Liver (tissue), 9 donors: Measurements from ENCODE around the gene OGFOD3. TPM values are rescaled to one million over a fixed set of nuclear protein-coding genes. Genes with fewer than 3 reads are reported as not detected.
"Not testable (repeated sequence)": the region's sequence is repeated elsewhere in the genome, so short reads cannot be mapped to it uniquely, and the experiment has no call there.

Source experiments
- DNase-seq: peaks from one replicate; pipeline ENCODE4 v3.0.0-alpha.2; 2017; ENCODE audit warnings: low spot score
- H3K27ac ChIP-seq, 2 donors: one replicate each; pipeline ENCODE4 v1.7.0; 2013; ENCODE audit warnings: inconsistent platforms in 2 of 2, low read length in 2 of 2, control low read depth in 1 of 2, low read depth in 1 of 2, mild to moderate bottlenecking in 1 of 2
- H3K27me3 ChIP-seq, 4 donors: one replicate each; pipeline versions ENCODE4 v1.6.1 to v1.7.0; 2013; ENCODE audit warnings: low read length in 3 of 4, inconsistent platforms in 1 of 4, mild to moderate bottlenecking in 1 of 4, moderate library complexity in 1 of 4; ENCODE audit not compliant: control insufficient read depth in 4 of 4, insufficient read depth in 4 of 4
- H3K36me3 ChIP-seq, 4 donors: one replicate each; pipeline versions ENCODE4 v1.6.1 to v1.7.0; 2013; ENCODE audit warnings: low read length in 3 of 4, mild to moderate bottlenecking in 3 of 4, low read depth in 1 of 4, moderate library complexity in 1 of 4; ENCODE audit not compliant: control insufficient read depth in 4 of 4, insufficient read depth in 3 of 4
- H3K4me1 ChIP-seq, 4 donors: one replicate each; pipeline versions ENCODE4 v1.6.1 to v1.7.0; 2013; ENCODE audit warnings: low read length in 3 of 4, mild to moderate bottlenecking in 3 of 4, moderate library complexity in 1 of 4; ENCODE audit not compliant: control insufficient read depth in 4 of 4, insufficient read depth in 4 of 4
- H3K4me3 ChIP-seq, 3 donors: one replicate each; pipeline versions ENCODE4 v1.6.1 to v1.7.0; 2013; ENCODE audit warnings: low read length in 3 of 3, control low read depth in 1 of 3, low read depth in 1 of 3, mild to moderate bottlenecking in 1 of 3
- H3K9ac ChIP-seq, 2 donors: one replicate each; pipeline ENCODE4 v1.7.0; 2013; ENCODE audit warnings: low read length in 2 of 2, mild to moderate bottlenecking in 2 of 2, moderate library complexity in 2 of 2, control low read depth in 1 of 2, low read depth in 1 of 2
- H3K9me3 ChIP-seq, 4 donors: one replicate each; pipeline versions ENCODE4 v1.6.1 to v1.7.0; 2013; ENCODE audit warnings: low read length in 3 of 4; ENCODE audit not compliant: control insufficient read depth in 4 of 4
- ATF3 ChIP-seq: IDR thresholded peaks from 2 replicates; pipeline ENCODE4 v1.6.1; 2016; ENCODE audit warnings: antibody characterized with exemption
- CTCF ChIP-seq: fragments of 150-350 bp; IDR thresholded peaks from 2 replicates; pipeline ENCODE4 v1.5.1; 2017; ENCODE audit warnings: improper control_type of control experiment, low read depth, low read length; ENCODE audit not compliant: missing input control
- EGR1 ChIP-seq, 2 donors: IDR thresholded peaks; 2 replicates each; pipeline ENCODE4 v1.6.1; 2016 to 2018; ENCODE audit warnings: antibody characterized with exemption in 2 of 2, low read depth in 2 of 2
- FOXA1 ChIP-seq: IDR thresholded peaks from 2 replicates; pipeline ENCODE4 v1.6.1; 2016; ENCODE audit warnings: antibody characterized with exemption
- FOXA2 ChIP-seq: IDR thresholded peaks from 2 replicates; pipeline ENCODE4 v1.6.1; 2016; ENCODE audit warnings: antibody characterized with exemption
- GABPA ChIP-seq, 2 donors: IDR thresholded peaks in 1 of 2; conservative IDR thresholded peaks in 1 of 2; 2 replicates each; pipeline ENCODE4 v1.6.1; 2016; ENCODE audit warnings: antibody characterized with exemption in 2 of 2, mild to moderate bottlenecking in 1 of 2, moderate library complexity in 1 of 2
- HNF4A ChIP-seq, 2 donors: conservative IDR thresholded peaks; 2 replicates each; pipeline ENCODE4 v1.6.1; 2016; ENCODE audit warnings: antibody characterized with exemption in 2 of 2, mild to moderate bottlenecking in 2 of 2
- HNF4G ChIP-seq: IDR thresholded peaks from 2 replicates; pipeline ENCODE4 v1.6.1; 2016; ENCODE audit warnings: antibody characterized with exemption
- JUND ChIP-seq, 2 donors: IDR thresholded peaks; 2 replicates each; pipeline ENCODE4 v1.6.1; 2016; ENCODE audit warnings: antibody characterized with exemption in 2 of 2
- MAX ChIP-seq: IDR thresholded peaks from 2 replicates; pipeline ENCODE4 v1.6.1; 2016; ENCODE audit warnings: antibody characterized with exemption
- NR2F2 ChIP-seq: IDR thresholded peaks from 2 replicates; pipeline ENCODE4 v1.6.1; 2016; ENCODE audit warnings: antibody characterized with exemption
- RAD21 ChIP-seq, 2 donors: IDR thresholded peaks; 2 replicates each; pipeline ENCODE4 v1.6.1; 2016; ENCODE audit warnings: antibody characterized with exemption in 2 of 2, mild to moderate bottlenecking in 2 of 2
- REST ChIP-seq: IDR thresholded peaks from 2 replicates; pipeline ENCODE4 v1.6.1; 2016; ENCODE audit warnings: antibody characterized with exemption, mild to moderate bottlenecking
- RXRA ChIP-seq, 2 donors: IDR thresholded peaks; 2 replicates each; pipeline ENCODE4 v1.6.1; 2017 to 2018; ENCODE audit warnings: antibody characterized with exemption in 2 of 2, mild to moderate bottlenecking in 1 of 2
- SP1 ChIP-seq: IDR thresholded peaks from 2 replicates; pipeline ENCODE4 v1.6.1; 2018; ENCODE audit warnings: antibody characterized with exemption, mild to moderate bottlenecking
- TAF1 ChIP-seq: conservative IDR thresholded peaks from 2 replicates; pipeline ENCODE4 v1.6.1; 2016; ENCODE audit warnings: antibody characterized with exemption, mild to moderate bottlenecking
- YY1 ChIP-seq: IDR thresholded peaks from 2 replicates; pipeline ENCODE4 v1.6.1; 2016; ENCODE audit warnings: antibody characterized with exemption, mild to moderate bottlenecking
- ZBTB33 ChIP-seq: IDR thresholded peaks from 2 replicates; pipeline ENCODE4 v1.6.1; 2016; ENCODE audit warnings: antibody characterized with exemption
- WGBS: extraction: QIAGEN DNeasy Blood & Tissue Kit; methylation state at CpG from one replicate; pipeline ENCODE4 v1.1.7; 2013; 5-methylcytosine and 5-hydroxymethylcytosine counted together
- polyA plus RNA-seq, 2 donors: library from polyadenylated mRNA; stranded (reverse) in 1 of 2; unstranded in 1 of 2; fragments of 200-250 nt in 1 of 2; fragments of >200 nt in 1 of 2; fragmentation: Nextera tagmentation in 1 of 2; extraction: Ambion mirVana in 1 of 2; gene quantifications; one replicate each; pipeline versions ENCODE4 v1.2.1 to v1.2.3, GENCODE V29; 2013 to 2015
- total RNA-seq, 2 donors: library from RNA; depleted of rRNA; stranded (reverse); fragments of >200 nt; gene quantifications; one replicate each; pipeline ENCODE4 v1.2.3, GENCODE V29; 2014
- donor health status: healthy.
- donor health status: healthy.
- donor health status: healthy.
- donor health status: healthy.
- donor health status: healthy.

OGFOD3 gene
- total and polyA plus RNA-seq, 4 donors, result 15.0 to 23.2 (median 18.5) TPM

- H3K9me3 ChIP-seq, result no peaks in the 10 kb centered on the region
- no peak overlapping the region for H3K9ac ChIP-seq
- no peak overlapping the region for H3K27ac ChIP-seq
- WGBS, result 63% methylated on average over 29 of the region's 29 CpGs
- H3K4me1 ChIP-seq, result peaks cover 2 to 21% (median 16%) of the 10 kb centered on the region in 4 donors
- H3K27me3 ChIP-seq, result no peaks in the 10 kb centered on the region
- TF ChIP-seq NR2F2 (no peak), SP1 (no peak), REST (peak; percentile 56), GABPA (IDR thresholded peaks at IDR 0.05 in 1 of 2, conservative IDR thresholded peaks at IDR 0.05 in 1 of 2) (no peak), RXRA (IDR thresholded peaks at IDR 0.05) (peak; percentile 31 to 43), YY1 (no peak), EGR1 (IDR thresholded peaks at IDR 0.05; ENCODE audit: low read depth in 2 of 2) (no peak), JUND (IDR thresholded peaks at IDR 0.05) (no peak), CTCF (no peak), TAF1 (no peak), ATF3 (no peak), FOXA2 (no peak), HNF4G (no peak), RAD21 (IDR thresholded peaks at IDR 0.05) (peak in 1 of 2 donors; percentile 25), MAX (no peak), ZBTB33 (no peak), FOXA1 (no peak), HNF4A (conservative IDR thresholded peaks at IDR 0.05) (peak; percentile 51 to 62)
- DNase-seq, result no peak
- peaks cover 0 to 2% (median 0%) of the 10 kb centered on the region in 4 donors for H3K36me3 ChIP-seq
- H3K4me3 ChIP-seq, result no peak overlapping the region
Measured at GRCh38 chr17:82412535-82413520, 5.6 kb downstream of the OGFOD3 start.

- H3K4me1 ChIP-seq, result peaks cover 2 to 18% (median 12%) of the 10 kb centered on the region in 4 donors
Measured at GRCh38 chr17:82412081-82412480, 6.3 kb downstream of the OGFOD3 start.

More at GRCh38 chr17:82412081-82412480, 6.3 kb downstream of the OGFOD3 start:
- not testable (repeated sequence) for H3K27ac ChIP-seq, H3K9me3 ChIP-seq, H3K4me3 ChIP-seq, H3K27me3 ChIP-seq, DNase-seq, H3K9ac ChIP-seq, H3K36me3 ChIP-seq
- 79% methylated on average over 16 of the region's 16 CpGs for WGBS
